ENCODE measurements around the gene FOLH1.
A peak's percentile ranks its signal among the peaks of the same experiment; 100 is the strongest.
"Not testable (repeated sequence)": the region's sequence is repeated elsewhere in the genome, so short reads cannot be mapped to it uniquely, and the experiment has no call there.

FOLH1 gene

GRCh38 chr11:49208006-49208721 lies at the start of gene FOLH1:
Gene FOLH1, minus strand, starts transcription at chr11:49208602. Its CDS starts 193 bp downstream, at chr11:49208409.
- TF ChIP-seq CTCF (conservative IDR thresholded peaks at IDR 0.05; ENCODE audit: low read length): no peak
- H3K4me3 ChIP-seq (ENCODE audit: low read length): no peak within 1 kb of the TSS
- peak; percentile 0 for DNase-seq (ENCODE audit: low read depth)

DNA sequence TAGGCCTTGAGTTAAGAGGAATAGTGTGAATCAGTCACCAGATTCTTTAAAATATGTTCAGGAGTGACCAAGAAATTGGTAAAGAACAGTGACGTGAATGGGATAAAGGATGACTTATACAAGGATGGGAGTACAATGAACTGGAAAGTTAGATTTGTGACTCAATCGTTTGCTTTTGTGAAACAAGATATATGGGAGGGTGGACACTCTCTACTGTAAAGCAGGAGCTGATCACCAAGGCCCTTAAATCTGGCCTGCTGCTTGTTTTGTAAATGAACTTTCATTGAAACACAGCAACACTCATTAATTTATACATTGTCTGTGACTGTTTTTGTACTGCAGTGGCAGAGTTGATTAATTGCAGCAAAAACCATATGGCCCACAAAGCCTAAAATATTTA lies 46.7 kb upstream of the FOLH1 start:
- H3K4me3 ChIP-seq (ENCODE audit: low read length); DNase-seq (ENCODE audit: low read depth): not testable (repeated sequence)

GRCh38 chr11:49251212-49251611 lies 42.8 kb upstream of the FOLH1 start:
- not testable (repeated sequence) for DNase-seq (ENCODE audit: low read depth); H3K4me3 ChIP-seq (ENCODE audit: low read length)

GRCh38 chr11:49250398-49251115 lies 42.2 kb upstream of the FOLH1 start:
- H3K4me3 ChIP-seq (ENCODE audit: low read length); DNase-seq (ENCODE audit: low read depth): not testable (repeated sequence)

DNA sequence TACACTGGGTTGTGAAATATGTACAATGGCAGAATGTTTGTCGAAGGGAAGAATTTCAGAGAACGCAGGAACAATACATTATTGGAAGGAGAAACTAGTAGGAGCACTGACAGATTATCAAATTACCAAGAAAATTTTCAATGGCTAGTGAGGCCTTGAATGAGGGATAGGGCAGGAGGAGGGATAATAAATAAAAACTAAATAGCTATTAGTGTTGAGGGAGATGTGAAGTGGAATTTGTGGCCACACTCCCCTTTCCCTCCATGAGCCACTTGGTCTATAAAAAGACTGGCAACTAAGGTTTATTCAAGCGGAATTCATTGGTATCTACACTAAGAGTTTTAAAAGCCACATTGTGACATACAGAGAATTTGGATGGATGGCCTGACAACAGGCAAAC lies 41.0 kb upstream of the FOLH1 start:
- DNase-seq (ENCODE audit: low read depth); H3K4me3 ChIP-seq (ENCODE audit: low read length): not testable (repeated sequence)

DNA sequence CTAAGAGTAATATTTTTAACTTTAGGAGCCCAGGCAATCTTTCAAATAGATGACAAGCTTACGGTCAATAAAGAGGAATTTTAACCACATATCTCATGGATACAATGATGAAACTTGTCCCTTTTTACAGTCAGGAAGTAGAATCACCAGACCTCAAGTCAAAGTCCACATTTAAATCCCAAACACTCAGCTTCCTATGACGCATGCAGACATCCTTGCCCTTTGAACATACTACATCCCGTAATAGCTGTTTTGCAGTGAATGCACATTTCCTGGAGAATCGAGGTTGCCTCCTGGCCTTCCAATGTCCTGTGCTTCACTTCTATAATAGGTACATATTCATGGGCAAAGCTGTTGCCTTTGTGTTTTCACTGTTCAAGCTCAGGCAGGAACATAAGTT lies 25.3 kb upstream of the FOLH1 start:
- DNase-seq (ENCODE audit: low read depth); H3K4me3 ChIP-seq (ENCODE audit: low read length): not testable (repeated sequence)

GRCh38 chr11:49233019-49233418 lies 24.6 kb upstream of the FOLH1 start:
- not testable (repeated sequence) for H3K4me3 ChIP-seq (ENCODE audit: low read length); DNase-seq (ENCODE audit: low read depth)

DNA sequence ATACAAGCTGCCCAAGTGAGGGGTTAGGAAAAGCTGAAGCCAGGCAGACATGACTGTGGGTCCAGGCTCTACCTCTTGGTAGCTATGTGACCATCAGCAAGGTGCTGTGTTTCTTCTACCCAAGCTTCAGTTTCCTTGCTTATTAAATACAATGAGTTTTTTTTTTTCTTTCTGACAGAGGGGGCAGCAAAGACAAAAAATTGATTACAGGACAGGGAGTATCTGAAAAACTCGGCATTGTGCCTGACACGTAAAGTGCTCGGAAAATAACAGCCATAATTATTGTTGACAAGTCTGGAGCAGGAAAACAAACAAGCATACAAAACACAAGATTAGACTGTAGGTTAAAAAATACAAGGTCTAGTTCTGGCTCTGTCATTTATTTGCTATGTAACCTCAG lies 23.3 kb upstream of the FOLH1 start:
- not testable (repeated sequence) for DNase-seq (ENCODE audit: low read depth); H3K4me3 ChIP-seq (ENCODE audit: low read length)

DNA sequence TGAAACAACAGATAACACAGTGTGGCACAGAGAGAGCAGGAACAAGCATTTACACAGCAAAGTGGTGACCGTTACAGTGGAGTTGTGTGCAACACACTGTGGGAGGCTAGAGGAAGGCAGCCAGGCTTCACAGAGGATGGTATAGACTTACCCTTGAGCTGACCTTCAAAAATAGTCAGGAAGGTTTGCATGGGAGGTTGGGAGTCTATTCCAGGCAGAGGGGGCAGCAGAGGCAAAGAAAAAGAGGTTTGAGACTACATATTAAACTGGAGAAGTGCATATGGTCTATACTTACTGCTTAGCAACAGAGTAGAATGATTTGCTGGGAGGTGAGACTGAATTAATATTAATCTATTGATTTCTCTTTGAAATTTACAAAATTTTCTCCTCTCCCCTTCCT lies 22.1 kb upstream of the FOLH1 start:
- not testable (repeated sequence) for H3K4me3 ChIP-seq (ENCODE audit: low read length); DNase-seq (ENCODE audit: low read depth)

DNA sequence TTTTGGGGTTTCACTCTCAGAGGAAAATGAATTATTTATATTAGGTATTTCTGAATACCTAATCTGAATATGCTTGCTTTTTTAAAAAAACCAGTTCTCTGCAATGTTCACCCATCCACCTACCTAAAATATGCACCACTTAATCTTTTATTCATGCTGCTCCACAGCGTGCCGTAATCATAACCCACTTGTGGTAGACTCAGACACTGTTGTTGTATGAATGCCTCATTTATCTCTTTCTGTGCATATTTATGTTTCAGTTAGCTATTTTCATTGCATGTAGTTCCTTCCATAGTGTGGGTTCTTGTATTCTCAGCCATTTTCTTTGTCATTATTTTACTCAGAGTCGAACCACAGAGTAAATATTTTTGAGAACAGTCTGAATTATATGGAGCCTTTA lies 21.6 kb upstream of the FOLH1 start:
- not testable (repeated sequence) for DNase-seq (ENCODE audit: low read depth)

GRCh38 chr11:49229136-49229535 lies 20.7 kb upstream of the FOLH1 start:
- not testable (repeated sequence) for DNase-seq (ENCODE audit: low read depth); H3K4me3 ChIP-seq (ENCODE audit: low read length)

More for the DNA sequence above, 21.6 kb upstream of the FOLH1 start:
- H3K4me3 ChIP-seq (ENCODE audit: low read length): not testable (repeated sequence)

GRCh38 chr11:49225255-49225785 lies 16.9 kb upstream of the FOLH1 start:
- DNase-seq (ENCODE audit: low read depth); H3K4me3 ChIP-seq (ENCODE audit: low read length): not testable (repeated sequence)

- no peak overlapping the region for H3K4me3 ChIP-seq (ENCODE audit: low read length)
- no peak for DNase-seq (ENCODE audit: low read depth)
- no peak for TF ChIP-seq CTCF (conservative IDR thresholded peaks at IDR 0.05; ENCODE audit: low read length)
Measured at GRCh38 chr11:49221112-49221511, 12.7 kb upstream of the FOLH1 start.
